HEK293T (cell line): ENCODE measurements around the gene LHX6.

Experiments used
- BHLHE40 ChIP-seq: fragments of 450-650 bp; IDR thresholded peaks from 2 replicates; pipeline ENCODE4 v1.6.1; 2016; ENCODE audit warnings: mild to moderate bottlenecking, moderate library complexity, borderline replicate concordance
- SP1 ChIP-seq: fragments of 450-650 bp; IDR thresholded peaks from 2 replicates; pipeline ENCODE4 v1.6.1; 2017
- TARDBP ChIP-seq: fragments of 450-650 bp; IDR thresholded peaks from 2 replicates; pipeline ENCODE4 v1.6.1; 2016

DNA sequence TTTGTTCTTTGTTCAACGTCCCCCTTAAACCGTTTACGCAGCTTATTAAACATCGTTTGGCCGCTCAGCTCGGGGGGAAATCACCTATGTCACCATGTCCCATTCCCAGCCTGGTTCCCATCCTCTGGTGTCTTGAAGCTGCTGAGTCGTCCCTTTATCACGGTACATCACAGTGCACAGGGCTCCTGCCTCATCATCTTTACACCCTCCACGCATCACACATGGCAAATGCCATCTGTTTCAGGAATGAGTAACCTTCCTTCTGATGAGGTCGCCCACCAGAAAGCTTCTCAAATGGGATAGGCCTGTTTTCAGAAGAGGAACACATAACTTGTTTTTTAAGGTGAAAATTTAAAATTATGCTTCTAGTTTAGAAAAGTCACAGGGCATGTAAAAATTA, 7.9 kb upstream of the LHX6 start:
- no peak for TF ChIP-seq SP1
- no peak for TF ChIP-seq BHLHE40
- no peak for TF ChIP-seq TARDBP
